Left lobe of liver (tissue), 2 donors: Measurements from ENCODE around the gene KDM4C. TPM values are rescaled to one million over a fixed set of nuclear protein-coding genes. Genes with fewer than 3 reads are reported as not detected.

Experiments used
- ATAC-seq: fragments of 200-7000 bp; cut with Tn5 transposase; one replicate; pipeline ENCODE4 v1.9.1; 2020; ENCODE audit warnings: mild to moderate bottlenecking, moderate library complexity
- DNase-seq: peaks from one replicate; pipeline ENCODE4 v3.0.0-alpha.2; 2020; ENCODE audit warnings: low spot score
- total RNA-seq: library from RNA; stranded (reverse); gene quantifications from one replicate; pipeline ENCODE4 v1.2.1, GENCODE V29; 2021
- donor health status: DM: no; HTN: no; CAD: no; lungs with moderate emphysema.
- donor health status: DM: no; HTN: yes; CAD: no.

The KDM4C gene
- total RNA-seq, 1 donor from 2014 or later: 15.8 TPM

- no peak for DNase-seq
- ATAC-seq: no peak
Measured at GRCh38 chr9:7121664-7122063, 363.9 kb downstream of the KDM4C start.

- ATAC-seq: no peak
- DNase-seq: no peak
Measured at GRCh38 chr9:7123743-7124142, 366.0 kb downstream of the KDM4C start.

- DNase-seq (no peak), ATAC-seq (no peak)
Measured at GRCh38 chr9:7125231-7125630, 367.5 kb downstream of the KDM4C start.

GRCh38 chr9:7129391-7129790 lies 371.6 kb downstream of the KDM4C start:
- ATAC-seq: no peak
- DNase-seq: no peak

- DNase-seq: no peak
- no peak for ATAC-seq
Measured at GRCh38 chr9:7130266-7130820, 372.6 kb downstream of the KDM4C start.

- no peak for ATAC-seq
- DNase-seq: no peak
Measured at GRCh38 chr9:7132605-7133004, 374.8 kb downstream of the KDM4C start.

DNA sequence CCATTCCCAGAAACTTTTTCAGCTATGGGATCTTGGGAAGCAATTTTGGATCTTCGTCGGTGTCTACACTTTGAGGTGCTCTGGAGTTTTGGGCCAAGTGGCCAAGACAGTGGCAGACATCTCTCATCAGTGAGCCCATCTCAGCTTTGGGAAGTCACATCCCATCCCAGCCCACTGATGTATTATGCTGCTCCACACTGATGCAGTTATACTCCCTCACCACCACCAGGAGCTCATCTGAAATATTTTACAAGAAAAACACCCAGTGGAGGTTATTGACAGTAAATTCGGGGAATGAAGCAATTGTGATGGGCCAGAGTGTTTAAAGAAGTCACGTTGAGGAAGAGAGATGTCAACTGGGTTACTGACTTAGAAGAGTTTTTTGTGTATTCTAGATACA lies 378.0 kb downstream of the KDM4C start:
- no peak for DNase-seq
- ATAC-seq: no peak

DNA sequence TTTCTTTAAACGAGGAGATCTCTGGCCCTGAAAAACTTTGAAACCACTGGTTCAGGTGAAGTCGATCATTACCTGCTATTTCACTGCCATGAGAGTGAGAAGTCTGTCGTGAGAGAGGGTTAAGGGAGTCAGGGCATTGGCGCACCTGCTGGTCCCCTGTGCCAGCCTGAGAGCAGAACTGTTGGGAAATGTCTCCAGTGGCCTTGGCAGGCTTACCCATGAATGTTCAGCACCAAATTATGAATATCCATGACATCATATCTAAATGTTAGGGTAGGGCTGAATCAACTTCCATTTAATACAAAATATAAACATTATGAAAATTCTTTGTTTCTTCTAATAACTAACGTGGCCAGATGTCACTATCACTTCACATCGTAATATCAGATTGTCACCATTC lies 379.3 kb downstream of the KDM4C start:
- no peak for DNase-seq
- ATAC-seq: peak; percentile 89

DNA sequence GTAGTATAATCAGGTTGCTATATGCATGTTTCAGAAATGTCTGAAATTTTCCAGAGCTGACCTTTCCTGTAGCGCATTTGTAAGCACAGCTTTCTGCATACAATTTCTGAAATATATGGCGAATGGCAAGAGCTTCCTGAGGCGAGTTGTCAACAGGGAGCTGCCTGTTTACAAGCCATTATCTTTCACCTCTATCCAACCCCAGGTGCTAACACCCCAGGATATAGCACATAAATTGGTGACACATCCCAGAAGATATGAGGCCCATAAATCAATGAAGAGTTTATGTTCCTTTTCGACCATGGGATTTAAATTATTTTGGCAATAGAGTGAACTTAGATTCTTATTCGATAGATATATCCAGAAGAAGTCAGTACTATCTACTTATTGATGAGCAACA lies 379.8 kb downstream of the KDM4C start:
- DNase-seq: no peak
- no peak for ATAC-seq

DNA sequence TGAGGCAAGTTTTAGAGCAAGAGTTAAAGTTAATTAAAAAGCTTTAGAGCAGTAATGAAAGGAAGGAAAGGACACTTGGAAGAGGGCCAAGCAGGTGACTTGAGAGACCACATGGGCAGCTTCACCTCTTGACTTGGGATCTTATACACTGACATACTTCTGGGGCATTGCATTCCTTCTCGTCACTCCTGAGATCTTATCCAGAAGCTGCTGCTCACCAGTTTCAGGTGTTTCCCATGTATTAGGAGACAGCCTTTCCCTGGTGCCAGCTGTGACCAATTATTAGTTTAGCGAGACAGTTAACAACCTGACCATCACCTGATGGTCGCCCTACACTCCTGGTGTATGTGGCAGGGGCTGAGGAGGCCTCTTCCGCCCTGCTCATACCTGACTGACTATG lies 382.1 kb downstream of the KDM4C start:
- no peak for DNase-seq
- no peak for ATAC-seq

- no peak for ATAC-seq
- DNase-seq: no peak
Measured at GRCh38 chr9:7140401-7140800, 382.6 kb downstream of the KDM4C start.

- no peak for ATAC-seq
Measured at GRCh38 chr9:7143645-7144200, 385.9 kb downstream of the KDM4C start.

GRCh38 chr9:7144265-7145046 lies 386.7 kb downstream of the KDM4C start:
- DNase-seq: no peak
- ATAC-seq: no peak

More at GRCh38 chr9:7143645-7144200, 385.9 kb downstream of the KDM4C start:
- no peak for DNase-seq

DNA sequence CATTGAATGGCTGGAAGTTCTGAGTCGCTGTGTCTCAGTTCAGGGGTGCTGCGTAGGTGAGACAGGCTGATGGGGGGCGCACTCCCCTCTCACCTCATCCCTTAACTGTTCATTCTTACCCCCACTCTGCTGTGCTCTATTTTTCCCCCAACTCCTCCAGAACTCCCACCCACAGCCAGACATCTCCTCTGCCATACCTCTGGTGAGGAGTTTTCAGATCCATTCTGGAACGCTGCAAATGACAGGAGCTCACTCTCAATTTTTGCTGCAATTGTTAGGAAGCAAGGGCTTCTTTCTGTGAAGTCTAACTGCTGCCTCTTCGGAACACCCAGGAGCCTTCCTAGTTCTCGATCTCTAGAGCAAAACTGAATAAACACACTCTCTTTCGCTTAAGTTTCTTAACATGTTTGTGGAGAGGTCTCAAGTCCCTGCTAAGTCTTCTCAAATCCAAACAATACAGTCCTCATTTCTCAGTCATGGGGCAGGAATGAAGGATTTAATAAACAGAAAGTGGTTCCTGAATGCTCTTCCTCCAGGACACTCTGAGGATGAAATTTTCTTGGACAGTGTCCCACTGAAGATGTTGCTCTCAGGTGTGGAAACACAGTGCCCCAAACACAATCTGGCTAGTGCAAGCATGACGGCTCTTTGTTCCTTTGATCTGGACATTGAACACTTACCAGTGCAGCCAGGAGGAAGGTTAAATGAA lies 387.7 kb downstream of the KDM4C start:
- DNase-seq (no peak), ATAC-seq (no peak)

- ATAC-seq: no peak
Measured at GRCh38 chr9:7146582-7146981, 388.8 kb downstream of the KDM4C start.

DNA sequence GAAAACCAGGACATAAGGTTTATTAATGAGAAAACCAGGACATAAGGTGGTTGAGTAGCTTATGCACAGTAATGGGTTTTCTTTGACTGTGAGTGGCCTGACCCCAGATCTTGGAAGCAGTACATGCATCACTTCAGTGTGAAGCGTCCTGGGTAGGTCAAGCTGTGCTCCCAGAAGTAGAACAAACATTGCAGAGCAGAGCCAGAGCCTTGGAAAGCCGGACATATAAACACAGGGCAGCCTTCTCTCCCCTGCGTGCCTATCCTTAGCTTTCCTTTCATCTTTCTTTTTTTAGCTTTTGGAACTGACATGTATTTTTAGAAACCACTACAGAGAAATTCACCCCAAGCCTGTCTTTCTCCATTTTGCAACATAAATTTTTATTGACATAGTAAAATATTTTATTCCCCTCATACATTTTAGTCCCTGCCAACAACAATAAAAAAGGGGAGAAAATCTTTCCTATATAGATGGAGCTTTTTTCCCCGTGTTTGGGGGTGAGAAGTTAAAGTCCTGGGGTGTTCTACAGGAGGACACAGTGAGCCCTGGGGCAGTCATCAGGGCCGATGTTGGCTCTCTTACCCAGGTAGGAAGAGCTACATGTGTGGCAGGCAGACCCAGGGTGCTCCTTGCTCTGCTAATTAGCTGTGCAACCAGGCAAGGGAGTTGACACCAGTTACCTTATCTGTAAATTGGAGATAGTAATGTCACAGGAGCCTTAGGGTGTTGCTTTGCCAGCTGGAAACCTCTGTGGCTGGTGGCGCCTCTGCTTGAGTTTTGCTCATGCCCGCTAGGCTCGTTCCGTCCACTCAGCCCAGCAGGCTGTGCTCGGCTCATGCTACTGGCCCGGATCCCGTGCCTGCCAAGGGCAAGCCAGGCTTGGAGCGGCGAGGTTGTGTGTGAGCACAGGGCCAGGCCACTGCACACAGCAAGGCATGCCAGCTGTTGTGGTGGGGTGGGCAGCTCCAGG lies 389.6 kb downstream of the KDM4C start:
- peak; percentile 43 for ATAC-seq

More at GRCh38 chr9:7146582-7146981, 388.8 kb downstream of the KDM4C start:
- no peak for DNase-seq

DNA sequence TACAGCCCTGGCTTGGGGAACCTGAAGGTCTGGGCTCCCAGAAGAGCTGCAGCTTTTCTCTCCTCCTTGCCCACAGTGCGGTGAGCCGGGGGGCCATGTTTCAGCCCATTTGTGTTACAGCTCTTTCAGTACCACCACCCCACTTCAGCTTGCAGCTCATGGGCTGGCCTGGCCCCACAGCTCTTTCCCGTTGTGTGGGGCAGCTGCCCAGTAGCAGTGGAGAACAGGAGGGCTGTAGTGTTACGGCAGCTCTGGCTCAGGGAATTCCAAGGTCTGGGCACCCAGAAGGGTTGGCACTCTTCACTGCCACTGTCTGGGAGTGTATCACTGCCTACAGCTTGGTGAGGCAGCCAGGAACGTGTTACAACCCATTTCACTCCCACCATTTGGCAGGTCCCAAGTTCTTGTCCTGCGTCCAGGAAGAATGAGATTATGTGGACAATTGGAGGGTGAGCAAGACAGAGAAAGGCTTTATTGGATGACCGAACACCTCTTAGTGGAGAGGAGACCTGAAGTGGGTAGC lies 390.5 kb downstream of the KDM4C start:
- ATAC-seq (no peak), DNase-seq (no peak)

More for the DNA sequence above, 389.6 kb downstream of the KDM4C start:
- DNase-seq: no peak

DNA sequence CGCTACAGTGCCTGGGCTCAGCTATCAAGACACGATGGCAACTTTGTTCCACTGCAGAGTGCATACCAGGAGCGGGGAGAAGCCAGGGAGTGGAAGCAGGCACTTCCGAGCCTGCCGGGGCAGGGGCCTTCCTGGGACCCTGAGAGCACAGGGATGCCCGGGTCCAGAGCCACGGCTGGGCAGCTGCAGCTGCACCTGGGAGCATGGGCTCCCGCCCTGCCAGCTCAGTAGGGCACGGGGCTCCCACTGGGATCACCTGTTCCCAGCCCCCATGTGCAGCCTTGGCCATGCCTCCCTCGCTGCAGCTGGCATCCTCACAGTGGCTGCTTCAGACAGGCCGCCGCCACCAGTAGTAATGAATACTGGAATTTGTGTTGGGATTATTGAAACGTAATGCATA lies 391.5 kb downstream of the KDM4C start:
- DNase-seq: no peak

GRCh38 chr9:7150153-7150890 lies 392.5 kb downstream of the KDM4C start:
- DNase-seq (no peak), ATAC-seq (no peak)

More for the DNA sequence above, 391.5 kb downstream of the KDM4C start:
- no peak for ATAC-seq

- DNase-seq (no peak), ATAC-seq (no peak)
Measured at GRCh38 chr9:7153134-7153533, 395.4 kb downstream of the KDM4C start.
